HG02798 (cell line): Measurements from ENCODE around the gene STARD13.

ENCODE experiments used
- ATAC-seq: cut with Tn5 transposase; IDR thresholded peaks from one replicate; pipeline ENCODE4 v1.9.1; 2021; ENCODE audit warnings: mild to moderate bottlenecking; ENCODE audit not compliant: unreplicated experiment, poor library complexity

STARD13 gene

GRCh38 chr13:33278913-33279312 is 6.6 kb downstream of the STARD13 start:
- no peak for ATAC-seq

GRCh38 chr13:33277946-33278345 is 7.6 kb downstream of the STARD13 start:
- no peak for ATAC-seq

- no peak for ATAC-seq
Measured at GRCh38 chr13:33277037-33277740, 8.4 kb downstream of the STARD13 start.

GRCh38 chr13:33276570-33276969 is 9.0 kb downstream of the STARD13 start:
- ATAC-seq, result no peak

- ATAC-seq, result no peak
Measured at GRCh38 chr13:33275916-33276315, 9.6 kb downstream of the STARD13 start.

GRCh38 chr13:33274264-33274663 is 11.3 kb downstream of the STARD13 start:
- no peak for ATAC-seq

- no peak for ATAC-seq
Measured at GRCh38 chr13:33272531-33273124, 12.9 kb downstream of the STARD13 start.

- no peak for ATAC-seq
Measured at GRCh38 chr13:33271759-33272158, 13.8 kb downstream of the STARD13 start.

- no peak for ATAC-seq
Measured at GRCh38 chr13:33270895-33271538, 14.5 kb downstream of the STARD13 start.

GRCh38 chr13:33265607-33266006 is 19.9 kb downstream of the STARD13 start:
- no peak for ATAC-seq

- ATAC-seq, result no peak
Measured at GRCh38 chr13:33265133-33265532, 20.4 kb downstream of the STARD13 start.

- ATAC-seq, result no peak
Measured at GRCh38 chr13:33264620-33264978, 21.0 kb downstream of the STARD13 start.

- ATAC-seq, result no peak
Measured at GRCh38 chr13:33263976-33264619, 21.5 kb downstream of the STARD13 start.

GRCh38 chr13:33263484-33263883 is 22.1 kb downstream of the STARD13 start:
- ATAC-seq, result no peak

- ATAC-seq, result no peak
Measured at GRCh38 chr13:33262997-33263396, 22.6 kb downstream of the STARD13 start.

- no peak for ATAC-seq
Measured at GRCh38 chr13:33262594-33262993, 23.0 kb downstream of the STARD13 start.

GRCh38 chr13:33262062-33262487 is 23.5 kb downstream of the STARD13 start:
- ATAC-seq, result no peak

GRCh38 chr13:33261387-33262061 is 24.0 kb downstream of the STARD13 start:
- no peak for ATAC-seq

GRCh38 chr13:33260168-33261098 is 25.1 kb downstream of the STARD13 start:
- no peak for ATAC-seq

- no peak for ATAC-seq
Measured at GRCh38 chr13:33259296-33259695, 26.3 kb downstream of the STARD13 start.
